ENCODE results near the gene STK39. TPM values are rescaled to one million over a fixed set of nuclear protein-coding genes. Genes with fewer than 3 reads are reported as not detected.

The STK39 gene
- total and polyA plus RNA-seq, 9 of the 15 experiments (the other 6 are each of a cell fraction or from before 2014, with no cell fraction given) = 0.19 to 0.76 (median 0.51) TPM

DNA sequence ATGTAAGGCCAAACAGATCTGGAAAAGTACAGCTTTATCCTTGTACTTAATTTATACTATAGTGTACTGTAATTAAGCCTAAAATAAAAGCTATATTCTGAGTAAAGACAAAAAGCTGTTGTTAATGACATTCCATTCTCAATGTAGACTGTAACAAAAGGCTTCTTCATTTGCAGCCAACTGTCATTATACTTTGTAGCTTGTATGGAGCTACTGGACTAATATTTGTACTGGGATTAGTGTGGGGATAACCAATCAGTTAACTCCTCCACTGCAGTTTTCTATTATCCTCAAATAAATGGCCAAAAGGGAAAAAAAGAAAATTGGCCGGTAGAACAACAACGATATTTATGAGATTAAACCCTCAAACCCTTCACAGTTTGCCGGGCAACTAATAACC lies 66.5 kb downstream of the STK39 start (continued):
- TF ChIP-seq, protein P1, sequence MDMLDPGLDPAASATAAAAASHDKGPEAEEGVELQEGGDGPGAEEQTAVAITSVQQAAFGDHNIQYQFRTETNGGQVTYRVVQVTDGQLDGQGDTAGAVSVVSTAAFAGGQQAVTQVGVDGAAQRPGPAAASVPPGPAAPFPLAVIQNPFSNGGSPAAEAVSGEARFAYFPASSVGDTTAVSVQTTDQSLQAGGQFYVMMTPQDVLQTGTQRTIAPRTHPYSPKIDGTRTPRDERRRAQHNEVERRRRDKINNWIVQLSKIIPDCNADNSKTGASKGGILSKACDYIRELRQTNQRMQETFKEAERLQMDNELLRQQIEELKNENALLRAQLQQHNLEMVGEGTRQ (CRISPR knock-in tag; IDR thresholded peaks at IDR 0.05) = no peak
- TF ChIP-seq ZNF766 (CRISPR knock-in tag; conservative IDR thresholded peaks at IDR 0.05) (no peak), MTA2 (IDR thresholded peaks at IDR 0.05; ENCODE audit: low read depth) (no peak), ZNF780A (CRISPR knock-in tag; IDR thresholded peaks at IDR 0.05) (no peak), BHLHE40 (IDR thresholded peaks at IDR 0.05; ENCODE audit: low read length) (no peak), MTA3 (IDR thresholded peaks at IDR 0.05; ENCODE audit: borderline replicate concordance) (no peak), GABPA (tag; conservative IDR thresholded peaks at IDR 0.05; ENCODE audit: low read depth) (no peak), PCBP1 (IDR thresholded peaks at IDR 0.05; ENCODE audit: low read depth, low read length, poor library complexity, severe bottlenecking) (no peak)

DNA sequence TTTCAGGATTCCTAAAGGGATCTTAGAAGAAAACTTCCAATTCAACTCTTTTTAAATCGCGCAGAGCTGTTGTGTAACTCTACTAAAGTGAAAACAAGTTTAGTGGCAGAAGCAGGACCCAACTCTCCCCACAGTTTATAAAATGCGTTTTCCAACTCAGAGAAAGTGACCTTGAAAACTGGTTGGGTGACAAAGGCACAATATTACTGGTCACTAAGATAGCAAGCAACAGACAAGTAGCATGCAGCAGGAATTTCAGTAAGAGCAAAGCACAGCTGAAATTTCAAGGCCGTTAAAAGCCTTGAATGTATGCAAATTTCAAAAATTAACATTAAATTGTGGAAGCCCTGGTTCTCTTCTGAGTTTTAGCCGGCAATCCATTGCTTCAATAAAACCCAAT lies 66.9 kb downstream of the STK39 start:
- WGBS (ENCODE audit: insufficient coverage, low coverage, missing lambda C conversion rate) = 3% methylated on average over 5 of the region's 5 CpGs
- Histone ChIP-seq H3K27ac (ENCODE audit: extremely low read depth, low read depth, low read length) (no peak overlapping the region), H3K36me3 (ENCODE audit: control insufficient read depth, insufficient read depth, low read length) (no peaks in the 10 kb centered on the region), H3K9me1 (ENCODE audit: control insufficient read depth, insufficient read depth, low read length) (no peaks in the 10 kb centered on the region), H3K4me1 (replicated peaks in 1 of 2; ENCODE audit: control insufficient read depth in 2 of 2, insufficient read depth in 2 of 2, low read length in 2 of 2) (no peaks in the 10 kb centered on the region), H3K9ac (ENCODE audit: insufficient read depth in 1 of 2, low read depth in 2 of 2, low read length in 2 of 2) (no peak overlapping the region), H4K20me1 (replicated peaks; ENCODE audit: control insufficient read depth, insufficient read depth, low read length) (no peaks in the 10 kb centered on the region), H3K27me3 (ENCODE audit: control insufficient read depth in 2 of 2, insufficient read depth in 2 of 2, low read length in 2 of 2) (peaks cover 4 to 6% of the 10 kb centered on the region in 2 experiments; a peak in 2 of 5 replicates), H3K4me3 (no peak overlapping the region), H3K79me2 (ENCODE audit: control insufficient read depth, insufficient read depth, low read length) (no peaks in the 10 kb centered on the region), H3K4me2 (ENCODE audit: insufficient read depth, low read length) (no peak overlapping the region), H3K9me3 (replicated peaks; ENCODE audit: control insufficient read depth, insufficient read depth, low read depth, low read length) (no peaks in the 10 kb centered on the region), H2AFZ (ENCODE audit: low read depth, low read length) (no peak overlapping the region)
- FAIRE-seq (no peak), DNase-seq (ENCODE audit: extremely low read depth in 1 of 4, low spot score in 3 of 4) (no peak), ATAC-seq (no peak)
- in situ Hi-C loops (cut with MboI) (no loop called here), intact Hi-C loops (cut with micrococcal nuclease) (no loop called here)
- CTCF ChIA-PET (ENCODE audit: low intra/inter-chr PET ratio) = no interaction called here
- BruUV-seq (replicated peaks) = no TSS peak
- POLR2A ChIA-PET = no interaction called here
- no peak for TF ChIP-seq ELF1 (tag; IDR thresholded peaks at IDR 0.05)
- TF ChIP-seq ATF1 (CRISPR knock-in tag; IDR thresholded peaks at IDR 0.05) = no peak
- TF ChIP-seq ATF1 (tag; IDR thresholded peaks at IDR 0.05) = no peak
- TF ChIP-seq, protein P2, sequence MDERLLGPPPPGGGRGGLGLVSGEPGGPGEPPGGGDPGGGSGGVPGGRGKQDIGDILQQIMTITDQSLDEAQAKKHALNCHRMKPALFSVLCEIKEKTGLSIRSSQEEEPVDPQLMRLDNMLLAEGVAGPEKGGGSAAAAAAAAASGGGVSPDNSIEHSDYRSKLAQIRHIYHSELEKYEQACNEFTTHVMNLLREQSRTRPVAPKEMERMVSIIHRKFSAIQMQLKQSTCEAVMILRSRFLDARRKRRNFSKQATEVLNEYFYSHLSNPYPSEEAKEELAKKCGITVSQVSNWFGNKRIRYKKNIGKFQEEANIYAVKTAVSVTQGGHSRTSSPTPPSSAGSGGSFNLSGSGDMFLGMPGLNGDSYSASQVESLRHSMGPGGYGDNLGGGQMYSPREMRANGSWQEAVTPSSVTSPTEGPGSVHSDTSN (CRISPR knock-in tag; IDR thresholded peaks at IDR 0.05; ENCODE audit: low read depth) = no peak
- TF ChIP-seq, protein P2 (tag; conservative IDR thresholded peaks at IDR 0.05; ENCODE audit: low read depth) = no peak
- no peak for TF ChIP-seq NFATC3 (IDR thresholded peaks at IDR 0.05)
- TF ChIP-seq HSF4 (CRISPR knock-in tag; IDR thresholded peaks at IDR 0.05; ENCODE audit: borderline replicate concordance) = no peak
- no peak for TF ChIP-seq NONO (IDR thresholded peaks at IDR 0.05; ENCODE audit: low read depth in 2 of 2, low read length in 1 of 2)
- TF ChIP-seq ZNF79 (CRISPR knock-in tag; IDR thresholded peaks at IDR 0.05; ENCODE audit: low read depth) = no peak
- no peak for TF ChIP-seq ARHGAP35 (IDR thresholded peaks at IDR 0.05; ENCODE audit: partially characterized antibody)
- TF ChIP-seq CREB1 (IDR thresholded peaks at IDR 0.05) = no peak
- TF ChIP-seq CREB1 (CRISPR knock-in tag; IDR thresholded peaks at IDR 0.05) = no peak
- TF ChIP-seq POLR3G (IDR thresholded peaks at IDR 0.05; ENCODE audit: extremely low read depth, insufficient read length, insufficient replicate concordance) = no peak
- TF ChIP-seq HNRNPL (IDR thresholded peaks at IDR 0.05; ENCODE audit: low read depth, low read length) = no peak
- no peak for TF ChIP-seq POLR2G (IDR thresholded peaks at IDR 0.05; ENCODE audit: low read depth, low read length)

All from K562 (cell line).